Upper lobe of right lung (tissue), 1 donor: ENCODE measurements around the gene KRT36. TPM values are rescaled to one million over a fixed set of nuclear protein-coding genes. Genes with fewer than 3 reads are reported as not detected.

Source experiments
- ATAC-seq: fragments of 200-7000 bp; cut with Tn5 transposase; one replicate; pipeline ENCODE4 v1.9.1; 2020; ENCODE audit warnings: mild to moderate bottlenecking, moderate library complexity
- DNase-seq: peaks from one replicate; pipeline ENCODE4 v3.0.0-alpha.2; 2020
- H3K27ac ChIP-seq: fragments of 200-600 bp; one replicate; pipeline ENCODE4 v1.8.0; 2022
- H3K27me3 ChIP-seq: fragments of 200-600 bp; one replicate; pipeline ENCODE4 v1.8.0; 2022; ENCODE audit warnings: mild to moderate bottlenecking
- H3K36me3 ChIP-seq: fragments of 200-600 bp; one replicate; pipeline ENCODE4 v1.8.0; 2022
- H3K4me1 ChIP-seq: fragments of 200-600 bp; one replicate; pipeline ENCODE4 v1.8.0; 2022
- H3K4me3 ChIP-seq: fragments of 200-600 bp; one replicate; pipeline ENCODE4 v1.8.0; 2022; ENCODE audit warnings: mild to moderate bottlenecking
- H3K9me3 ChIP-seq: fragments of 200-600 bp; one replicate; pipeline ENCODE4 v1.8.0; 2022
- CTCF ChIP-seq: fragments of 200-600 bp; IDR thresholded peaks from one replicate; pipeline ENCODE4 v1.8.0; 2022; ENCODE audit warnings: antibody characterized with exemption
- intact Hi-C: fragments of 100-400 bp; cut with DNase I; formaldehyde crosslinking; loops from one replicate; pipeline ENCODE4 v1.11.0; 2022
- total RNA-seq: library from RNA; stranded (reverse); fragmentation: NEBNext Ultra II Directional; extraction: Animal tissue kit (Norgen Biotek cat#: 25700); gene quantifications from one replicate; pipeline ENCODE4 v1.2.1, GENCODE V29; 2021
- donor health status: DM: no; HTN: yes; CAD: no; lungs with severe emphysema.

The KRT36 gene
- total RNA-seq, 1 donor from 2014 or later = not detected

DNA sequence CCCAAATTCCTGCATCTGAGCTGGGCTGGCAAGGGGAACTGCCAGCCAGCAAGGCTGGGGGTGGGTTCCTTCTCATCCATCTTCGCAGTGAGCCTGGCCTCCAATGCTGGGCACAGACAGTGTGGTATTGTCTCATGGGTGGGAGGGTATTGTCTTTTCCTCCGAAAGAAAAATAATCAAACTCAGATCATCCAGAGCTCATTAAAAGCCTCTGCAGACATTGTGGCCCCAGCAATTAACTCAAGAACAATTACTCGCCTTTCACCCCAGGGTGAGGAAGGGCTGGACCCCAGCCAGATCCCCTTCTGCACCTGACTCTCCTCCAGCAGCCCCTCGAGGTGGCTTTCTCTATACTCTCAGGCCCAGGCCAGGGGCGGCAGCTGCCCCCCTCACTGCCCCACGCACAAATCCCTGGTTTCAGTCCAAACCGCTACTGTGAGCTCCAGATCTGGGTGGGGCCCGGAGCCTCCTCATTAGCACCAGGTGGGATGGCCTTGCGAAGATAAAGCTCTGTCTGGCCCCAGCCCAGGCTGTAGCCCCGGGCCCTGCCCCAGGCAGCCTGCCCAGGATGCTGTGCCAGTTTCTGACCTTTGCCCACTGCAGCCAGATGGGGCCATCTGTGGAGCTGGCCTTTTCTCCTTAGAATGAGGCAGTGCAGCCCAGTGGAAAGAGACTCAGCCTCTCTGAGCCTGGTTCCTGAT, 31.3 kb upstream of the KRT36 start:
- H3K4me1 ChIP-seq = no peaks in the 10 kb centered on the region
- TF ChIP-seq CTCF = no peak
- intact Hi-C loops = no loop called here
- H3K27ac ChIP-seq = peak overlapping the region; percentile 51
- DNase-seq = no peak
- no peaks in the 10 kb centered on the region for H3K9me3 ChIP-seq
- no peak for ATAC-seq
- peaks cover 6% of the 10 kb centered on the region for H3K27me3 ChIP-seq
- no peaks in the 10 kb centered on the region for H3K36me3 ChIP-seq
- H3K4me3 ChIP-seq = no peak overlapping the region

DNA sequence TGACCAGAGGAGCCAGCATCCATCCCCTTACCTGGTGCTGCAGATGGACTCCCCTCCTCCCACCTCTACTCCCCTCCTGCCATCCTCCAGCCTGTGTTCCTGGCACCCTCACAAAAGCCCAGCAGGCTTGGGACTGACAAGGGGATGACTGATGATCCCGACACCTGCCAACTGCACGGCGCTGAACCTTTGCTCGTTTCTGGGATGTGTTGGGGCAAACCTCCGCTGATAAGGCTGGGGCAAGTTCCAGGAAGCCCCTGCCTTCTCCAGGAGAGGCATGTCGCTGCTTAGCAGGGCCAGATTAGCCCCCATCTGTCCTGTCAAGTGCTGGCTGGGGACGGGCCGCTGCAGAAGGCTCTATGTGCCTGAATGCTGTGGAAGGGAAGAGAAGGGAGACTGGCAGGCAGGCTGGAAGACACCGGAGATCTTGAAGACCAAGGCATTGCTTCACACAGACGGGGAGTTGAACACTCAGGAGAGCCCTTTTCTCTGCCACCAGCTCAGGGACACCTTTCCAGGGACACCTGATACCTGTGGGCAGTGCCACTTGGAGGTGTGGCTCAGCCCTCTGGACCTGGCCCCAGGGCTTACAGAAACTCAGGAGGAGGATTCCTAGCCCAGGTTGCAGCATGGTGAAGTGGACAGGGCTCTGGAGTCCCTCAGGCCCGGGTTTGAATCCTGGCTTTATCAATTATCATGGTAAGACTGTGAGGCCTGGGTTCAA, 30.0 kb upstream of the KRT36 start:
- H3K9me3 ChIP-seq = no peaks in the 10 kb centered on the region
- peak; percentile 35 for ATAC-seq
- H3K4me1 ChIP-seq = no peaks in the 10 kb centered on the region
- H3K27me3 ChIP-seq = peaks cover 6% of the 10 kb centered on the region
- no peak for DNase-seq
- intact Hi-C loops = no loop called here
- no peak overlapping the region for H3K4me3 ChIP-seq
- H3K36me3 ChIP-seq = no peaks in the 10 kb centered on the region
- no peak overlapping the region for H3K27ac ChIP-seq
- TF ChIP-seq CTCF = no peak

DNA sequence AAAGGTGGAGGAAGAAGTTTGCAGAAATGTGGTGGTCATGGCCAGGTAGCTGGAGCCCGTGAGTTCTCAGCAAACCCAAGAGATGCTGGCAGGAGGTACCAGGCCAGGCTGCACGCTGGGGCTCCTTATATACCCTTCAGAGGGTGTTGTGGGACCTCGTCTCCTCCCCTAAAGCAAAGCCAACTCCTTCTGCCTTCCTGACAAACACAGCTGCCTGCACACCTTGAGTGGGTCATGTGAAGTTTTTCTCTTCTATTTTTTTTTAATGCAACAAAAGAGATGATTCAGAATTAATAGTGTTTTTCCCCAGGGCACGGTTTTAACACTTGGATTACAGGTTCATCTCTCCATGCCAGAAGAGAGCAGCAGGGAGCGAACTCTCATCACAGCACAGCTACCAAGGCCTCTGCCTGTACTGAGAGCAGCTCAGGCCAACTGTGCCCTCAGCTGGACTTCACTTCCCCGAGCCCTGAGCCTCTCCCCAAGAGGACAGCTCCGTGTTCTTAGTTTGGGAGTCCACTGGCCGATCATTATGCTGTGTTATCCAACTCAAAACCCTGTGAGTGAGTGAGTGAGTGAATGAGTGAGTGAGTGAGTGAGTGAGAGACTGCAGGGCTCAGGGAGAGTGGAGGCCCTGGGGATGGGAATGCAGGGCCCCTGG, 29.2 kb upstream of the KRT36 start, which contains the start of gene KRT15:
Gene KRT15, minus strand, starts transcription at position 102 of the 661 bp plus-strand sequence. Its CDS starts 63 bp downstream, at position 39.
- ATAC-seq (no peak), DNase-seq (no peak)
- no peak within 1 kb of the TSS for H3K4me3 ChIP-seq
- H3K27me3 ChIP-seq = peaks cover 6% of the 10 kb centered on the region
- H3K27ac ChIP-seq = no peak within 1 kb of the TSS
- H3K9me3 ChIP-seq = no peaks in the 10 kb centered on the region
- intact Hi-C loops = no loop called here
- no peak for TF ChIP-seq CTCF
- H3K36me3 ChIP-seq = no peaks in the 10 kb centered on the region
- no peaks in the 10 kb centered on the region for H3K4me1 ChIP-seq

DNA sequence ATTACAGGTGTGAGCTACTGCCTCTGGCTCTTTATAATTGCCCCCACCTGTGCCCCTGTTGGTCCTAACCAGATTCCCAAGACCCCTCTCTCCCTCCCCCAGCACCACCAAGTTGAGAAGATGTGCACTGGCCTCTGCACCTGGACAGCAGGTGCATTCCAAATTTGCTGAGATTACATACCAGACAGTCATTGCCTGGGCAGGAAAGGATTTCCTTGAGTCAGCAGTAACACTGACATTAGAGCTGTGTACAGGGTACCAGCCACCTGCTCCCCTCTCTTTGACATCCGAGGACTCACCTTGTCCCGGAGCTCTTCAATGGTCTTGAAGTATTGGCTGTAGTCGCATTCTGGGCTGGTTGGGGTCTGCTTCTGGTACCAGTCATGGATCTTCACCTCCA, 28.3 kb upstream of the KRT36 start:
- peaks cover 6% of the 10 kb centered on the region for H3K27me3 ChIP-seq
- no peaks in the 10 kb centered on the region for H3K36me3 ChIP-seq
- intact Hi-C loops = no loop called here
- H3K27ac ChIP-seq = no peak overlapping the region
- no peaks in the 10 kb centered on the region for H3K9me3 ChIP-seq
- H3K4me3 ChIP-seq = no peak overlapping the region
- no peak for ATAC-seq
- TF ChIP-seq CTCF = no peak
- DNase-seq = no peak
- H3K4me1 ChIP-seq = no peaks in the 10 kb centered on the region

DNA sequence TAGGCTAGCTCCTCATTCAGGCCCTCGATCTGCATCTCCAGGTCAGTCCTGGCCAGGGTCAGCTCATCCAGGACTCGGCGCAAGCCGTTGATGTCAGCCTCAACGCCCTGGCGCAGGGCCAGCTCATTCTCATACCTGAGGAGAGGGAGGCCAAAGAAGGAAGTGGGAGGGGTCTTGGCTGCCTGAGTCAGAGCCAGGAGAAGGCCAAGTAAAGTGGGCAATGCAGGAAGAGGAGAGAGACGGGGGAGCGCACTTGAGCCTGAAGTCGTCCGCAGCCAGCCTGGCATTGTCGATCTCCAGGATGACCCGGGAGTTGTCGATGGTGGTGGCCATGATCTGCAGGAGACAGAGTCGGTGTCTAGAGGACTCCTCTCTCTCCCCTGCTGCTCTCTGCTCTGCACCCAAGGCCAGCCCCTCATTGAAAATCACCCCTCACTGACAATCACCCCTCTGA, 27.1 kb upstream of the KRT36 start:
- no peaks in the 10 kb centered on the region for H3K9me3 ChIP-seq
- ATAC-seq = no peak
- TF ChIP-seq CTCF = no peak

More for the DNA sequence above, 27.1 kb upstream of the KRT36 start:
- peak; percentile 75 for DNase-seq
- no peak overlapping the region for H3K4me3 ChIP-seq
- intact Hi-C loops = no loop called here
- H3K27me3 ChIP-seq = peaks cover 6% of the 10 kb centered on the region
- H3K27ac ChIP-seq = no peak overlapping the region
- no peaks in the 10 kb centered on the region for H3K36me3 ChIP-seq
- no peaks in the 10 kb centered on the region for H3K4me1 ChIP-seq
